HCEC 1CT (cell line): ENCODE measurements around the gene PMFBP1.
"Not testable (repeated sequence)": the region's sequence is repeated elsewhere in the genome, so short reads cannot be mapped to it uniquely, and the experiment has no call there.

ENCODE experiments used
- DNase-seq: peaks from one replicate; pipeline ENCODE4 v3.0.0-alpha.2; 2017

PMFBP1 gene

GRCh38 chr16:72104905-72105304 is 67.0 kb downstream of the PMFBP1 start:
- no peak for DNase-seq

DNA sequence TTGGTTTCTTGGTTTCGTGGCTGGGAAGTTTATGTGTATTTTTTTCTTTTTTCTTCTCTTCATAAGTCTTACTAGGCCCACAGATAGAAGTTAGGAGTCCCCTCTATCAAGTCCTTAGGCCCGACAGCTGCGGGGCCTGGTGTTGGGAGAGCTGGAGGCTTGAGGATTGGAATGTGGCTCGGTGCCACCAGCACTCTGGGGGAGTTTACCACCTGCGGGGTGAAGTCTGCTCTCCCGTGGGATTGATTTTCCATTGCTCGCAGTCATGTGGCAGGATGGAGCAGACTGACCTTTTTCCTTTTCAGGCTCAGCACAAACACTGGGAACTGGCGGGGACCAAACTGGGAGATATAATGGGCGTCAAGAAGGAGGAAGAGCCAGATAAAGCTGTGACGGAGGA is 70.8 kb downstream of the PMFBP1 start:
- DNase-seq = no peak

DNA sequence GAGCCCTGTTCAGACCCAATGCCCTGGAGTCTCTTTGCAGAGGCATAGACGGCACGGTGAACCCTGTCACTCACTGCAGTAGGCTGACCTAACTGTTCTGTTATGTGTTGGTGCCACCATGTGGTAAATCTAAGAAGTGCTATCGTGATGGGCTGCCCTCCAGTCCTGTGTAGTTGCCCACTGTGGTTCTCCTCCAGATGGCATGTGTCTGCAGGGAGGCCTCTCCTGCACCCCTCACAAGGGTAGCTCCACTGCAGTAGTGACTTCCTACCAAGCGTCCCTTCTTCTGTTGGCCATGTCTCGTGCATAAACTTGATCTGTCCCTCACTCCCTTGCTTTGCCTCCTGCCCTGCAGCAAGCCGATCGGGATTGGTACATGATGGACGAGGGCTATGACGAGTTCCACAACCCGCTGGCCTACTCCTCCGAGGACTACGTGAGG is 72.6 kb downstream of the PMFBP1 start:
- DNase-seq = peak; percentile 34

GRCh38 chr16:72098936-72099335 is 73.0 kb downstream of the PMFBP1 start:
- DNase-seq = no peak

DNA sequence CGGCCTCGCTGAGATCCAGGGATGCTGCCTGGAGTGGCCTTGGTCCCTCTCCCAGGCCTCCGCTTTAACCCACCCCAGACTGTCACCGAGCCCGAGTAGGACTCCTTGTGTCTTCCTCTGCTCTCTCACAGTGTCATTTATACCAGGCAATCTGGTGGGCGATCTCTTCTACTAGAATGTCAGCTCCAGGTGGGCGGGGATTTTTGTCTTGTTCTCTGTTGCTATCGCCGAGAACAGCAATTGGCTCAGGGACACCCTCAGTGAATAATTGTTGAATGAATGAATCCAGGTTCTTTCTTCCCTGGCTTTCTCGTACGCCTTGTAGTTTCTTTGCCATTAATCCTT is 77.7 kb downstream of the PMFBP1 start:
- no peak for DNase-seq

GRCh38 chr16:72093448-72094265 is 78.3 kb downstream of the PMFBP1 start, which contains the start of the genes DHX38 and TXNL4B:
DHX38 (plus strand) TSS chr16:72093847; CDS start chr16:72096158, 2,311 bp downstream.
TXNL4B (minus strand) TSS chr16:72093620; CDS start chr16:72090749, 2,871 bp downstream.
- peak; percentile 99 for DNase-seq

- peak; percentile 50 for DNase-seq
Observed at GRCh38 chr16:72092832-72093447, 79.0 kb downstream of the PMFBP1 start.

DNA sequence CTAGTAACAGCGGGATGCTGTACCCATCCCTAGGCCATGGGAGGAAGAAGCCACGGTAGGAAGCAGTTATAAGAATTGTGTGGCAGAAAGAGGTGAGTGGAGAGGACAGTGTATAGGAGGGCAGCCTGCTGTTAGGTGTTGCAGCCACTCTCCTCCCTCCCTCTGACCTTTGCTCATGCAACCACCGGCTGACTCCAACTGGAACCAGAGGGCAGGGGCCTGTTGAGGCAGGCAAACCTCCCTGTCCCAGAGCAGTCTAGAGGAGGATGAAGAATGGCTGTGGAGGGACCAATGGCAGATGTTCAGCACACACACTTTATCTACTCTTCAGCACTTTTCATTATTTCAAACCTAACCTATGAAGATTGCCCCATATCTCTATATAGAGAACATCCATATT is 80.7 kb downstream of the PMFBP1 start:
- DNase-seq = no peak

- no peak for DNase-seq
Observed at GRCh38 chr16:72085002-72085401, 87.0 kb downstream of the PMFBP1 start.

DNA sequence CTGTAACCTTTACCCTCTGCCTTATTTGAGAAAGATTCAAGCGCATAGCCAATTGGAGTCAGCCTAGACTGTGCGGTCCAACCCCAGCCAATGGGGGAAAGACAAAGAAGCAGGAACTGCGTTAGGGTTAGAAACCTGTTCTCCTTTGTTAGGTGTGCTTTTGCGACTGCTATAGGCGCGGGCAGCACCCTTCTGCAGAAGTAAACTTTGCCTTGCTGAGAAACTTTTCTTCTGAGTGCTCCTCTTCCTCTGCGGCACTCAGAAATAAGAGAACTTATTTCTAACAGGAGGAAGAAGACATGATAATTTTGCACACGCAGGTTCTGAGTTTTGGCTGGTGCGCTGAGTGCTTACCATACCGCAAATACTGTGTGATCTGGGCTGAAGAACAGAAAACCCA is 87.5 kb downstream of the PMFBP1 start:
- DNase-seq = no peak

DNA sequence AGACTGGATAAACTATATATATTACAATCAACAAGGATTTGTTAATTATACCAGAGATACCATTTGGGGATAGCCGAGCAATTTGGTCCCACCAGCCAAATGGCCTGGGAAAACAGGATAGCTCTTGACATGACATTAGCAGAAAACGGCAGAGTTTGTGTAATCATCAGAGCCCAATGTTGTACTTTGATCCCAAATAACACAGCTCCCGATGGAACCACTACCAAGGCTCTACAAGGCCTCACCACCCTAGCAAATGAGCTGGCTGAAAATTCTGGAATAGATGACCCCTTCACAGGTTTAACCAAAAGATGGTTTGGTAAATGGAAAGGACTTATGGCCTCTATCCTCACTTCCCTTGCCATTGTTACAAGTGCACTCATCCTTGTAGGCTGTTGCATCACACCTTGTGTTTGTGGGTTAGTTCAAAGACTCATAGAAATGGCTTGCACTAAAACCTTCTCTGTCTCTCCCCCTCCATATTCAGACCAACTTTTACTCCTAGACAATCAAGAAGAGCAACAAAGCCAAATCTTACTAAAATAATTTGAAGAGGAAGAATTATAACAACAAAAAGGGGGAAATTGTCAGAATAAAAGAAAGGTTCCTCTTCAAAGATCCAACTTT is 88.1 kb downstream of the PMFBP1 start:
- no peak for DNase-seq

DNA sequence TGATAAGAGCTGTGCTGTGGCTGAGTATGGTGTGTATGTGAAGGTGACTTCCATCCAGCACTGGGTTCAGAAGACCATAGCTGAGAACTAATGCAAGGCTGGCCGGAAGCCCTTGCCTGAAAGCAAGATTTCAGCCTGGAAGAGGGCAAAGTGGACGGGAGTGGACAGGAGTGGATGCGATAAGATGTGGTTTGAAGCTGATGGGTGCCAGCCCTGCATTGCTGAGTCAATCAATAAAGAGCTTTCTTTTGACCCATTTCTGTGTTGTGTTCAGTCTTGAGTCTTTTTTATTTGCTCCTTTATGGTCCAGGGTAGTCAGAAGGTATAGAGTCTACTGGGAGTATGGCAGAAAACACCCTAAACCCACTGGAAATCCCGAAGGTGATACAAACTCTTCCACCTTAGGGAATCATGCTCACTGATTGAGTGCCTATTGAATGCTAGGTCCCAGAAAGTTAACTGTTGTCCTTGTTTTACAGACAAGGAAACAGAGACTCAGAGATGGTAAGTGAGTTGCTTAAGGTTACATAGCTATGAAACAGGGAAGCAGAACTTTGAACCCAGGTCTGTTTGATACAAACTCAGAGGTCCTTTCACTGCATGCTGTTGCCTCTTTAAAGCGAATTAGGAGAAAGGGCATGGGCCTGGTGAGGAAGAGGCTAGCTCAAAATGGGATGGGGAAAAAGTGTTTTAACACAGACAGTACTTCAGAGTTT is 94.8 kb downstream of the PMFBP1 start:
- DNase-seq = not testable (repeated sequence)

DNA sequence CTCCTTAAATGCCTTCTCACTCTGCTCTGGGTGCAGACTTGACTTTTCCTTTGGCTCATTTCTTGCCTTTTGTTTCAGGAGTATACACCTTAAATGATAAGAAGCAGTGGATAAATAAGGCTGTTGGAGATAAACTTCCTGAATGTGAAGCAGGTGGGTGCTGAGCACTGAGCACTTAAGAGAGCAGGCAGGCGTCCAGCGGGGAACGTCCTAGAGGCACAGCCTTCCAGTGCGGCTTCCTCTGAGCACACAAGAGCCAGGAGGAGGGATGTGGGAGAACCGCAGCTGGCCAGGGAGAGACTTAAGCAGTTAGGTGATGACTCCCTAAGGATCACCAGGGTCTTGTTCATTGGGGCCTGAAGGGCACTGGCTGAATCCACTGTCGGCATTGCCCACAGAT is 96.9 kb downstream of the PMFBP1 start:
- DNase-seq = not testable (repeated sequence)

DNA sequence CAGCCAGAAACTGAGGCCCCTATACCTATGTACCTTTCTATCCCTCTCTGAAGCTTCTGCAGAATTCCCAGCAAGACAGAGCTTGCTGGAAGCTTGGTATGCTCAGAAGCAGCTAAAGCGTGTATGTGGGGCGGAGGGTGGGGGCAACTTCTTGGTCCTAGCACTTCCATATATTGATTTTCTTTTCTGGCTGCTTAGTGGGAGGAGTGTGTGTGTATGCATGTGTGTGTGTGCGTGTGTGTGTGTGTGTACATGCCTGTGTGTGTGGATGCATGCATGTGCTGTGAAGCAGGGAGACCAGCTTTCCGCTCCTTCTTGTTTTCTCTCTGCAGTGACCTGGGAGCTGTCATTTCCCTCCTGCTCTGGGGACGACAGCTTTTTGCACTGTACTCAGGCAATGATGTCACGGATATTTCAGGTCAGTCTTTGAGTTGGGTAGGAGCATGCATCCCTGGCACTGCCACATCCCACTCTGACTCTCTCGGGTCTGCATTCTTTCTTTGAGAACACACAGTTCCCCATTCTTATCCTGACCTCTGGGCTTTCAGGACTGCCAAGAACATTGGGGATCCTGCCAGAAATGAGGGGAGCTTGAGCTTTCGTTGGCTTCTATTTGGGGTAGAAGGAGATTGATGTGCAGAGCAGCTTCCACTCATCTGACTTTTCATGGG is 98.3 kb downstream of the PMFBP1 start:
- DNase-seq = no peak

DNA sequence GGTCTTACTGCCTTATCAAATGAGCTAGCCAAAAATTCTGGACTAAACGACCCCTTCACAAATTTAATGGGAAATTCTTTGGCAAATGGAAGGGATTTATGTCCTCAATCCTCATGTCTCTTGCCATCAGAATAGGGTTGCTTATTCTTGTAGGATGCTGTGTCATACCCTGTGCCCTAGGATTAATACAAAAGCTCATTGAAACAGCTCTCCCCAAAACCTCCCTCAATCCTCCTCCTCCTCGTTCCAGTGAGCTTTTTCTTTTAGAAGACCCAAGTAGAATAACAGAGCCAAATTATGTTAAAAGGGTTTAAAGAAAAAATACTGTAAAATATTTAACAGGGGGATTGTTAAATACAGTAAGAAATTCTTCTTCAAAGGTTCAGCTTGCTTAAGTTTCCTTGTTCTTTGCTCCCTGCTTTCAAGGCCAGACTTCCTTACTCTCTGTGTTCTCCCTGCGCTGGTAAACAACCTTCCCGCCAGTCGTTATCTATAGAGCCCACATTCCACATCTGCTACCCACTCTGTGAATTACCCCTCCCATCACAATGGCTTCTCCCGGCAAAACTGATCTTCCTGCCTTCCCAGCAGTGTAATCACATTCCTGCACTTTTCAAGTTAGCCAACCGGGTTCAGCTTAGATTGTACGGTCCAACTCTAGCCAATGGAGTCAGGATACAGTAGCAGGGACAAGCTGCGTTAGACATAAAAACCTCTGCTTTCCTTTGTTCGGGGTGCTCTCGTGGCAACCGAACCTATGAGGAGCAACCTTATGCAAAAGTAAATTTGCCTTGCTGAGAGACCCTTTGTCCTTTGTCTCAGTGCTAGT is 99.2 kb downstream of the PMFBP1 start:
- DNase-seq = no peak
